Activated CD4-positive, alpha-beta T cell treated with anti-CD3 and anti-CD28 coated beads, Interleukin-2, amount 50 U/mL, for 16 hours (primary cell): ENCODE measurements around the gene SPCS3.
A peak's percentile ranks its signal among the peaks of the same experiment; 100 is the strongest.
"Not testable (repeated sequence)": the region's sequence is repeated elsewhere in the genome, so short reads cannot be mapped to it uniquely, and the experiment has no call there.

Source experiments
- DNase-seq: peaks from one replicate; pipeline ENCODE4 v3.0.0-alpha.2; 2020

The SPCS3 gene

DNA sequence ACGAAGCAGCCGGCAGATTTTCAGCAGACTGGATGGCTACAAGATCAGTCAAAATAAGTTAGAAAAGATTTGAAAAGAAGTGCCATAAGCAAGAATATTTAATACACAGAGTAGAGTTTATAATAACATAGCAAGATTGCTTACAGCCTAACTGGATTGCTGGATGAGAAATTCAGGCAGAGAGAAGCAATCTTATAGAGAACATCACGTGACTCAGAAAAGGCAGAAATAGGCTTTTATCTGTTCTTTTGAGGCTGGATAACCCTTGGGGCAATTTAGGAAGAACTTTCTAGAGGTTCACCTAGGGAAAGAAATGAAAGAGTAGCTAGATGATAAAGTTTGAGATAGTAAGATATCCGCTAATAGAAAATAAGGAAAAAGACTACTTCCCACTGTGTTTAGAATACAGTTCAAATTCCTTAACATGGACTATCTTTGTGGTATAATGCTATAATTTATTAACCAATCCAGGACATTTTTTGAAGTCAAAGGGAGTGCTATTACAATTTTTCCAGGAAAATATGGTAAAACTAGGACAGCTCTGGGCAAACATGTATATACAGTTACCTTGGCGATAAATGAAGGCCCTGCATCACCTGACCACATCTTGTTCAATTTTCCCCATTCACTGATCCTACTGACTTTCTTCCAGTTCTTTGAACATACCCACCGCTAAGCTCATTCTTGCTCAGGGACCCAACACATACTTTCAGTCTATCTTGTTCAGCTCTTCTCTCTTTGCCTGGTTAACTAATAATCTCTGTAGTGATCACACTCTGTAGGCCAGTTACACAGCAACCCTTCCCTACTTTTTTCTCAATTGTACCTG is 12.7 kb upstream of the SPCS3 start:
- DNase-seq, result no peak

- DNase-seq, result no peak
Measured at GRCh38 chr4:176307666-176307930, 12.2 kb upstream of the SPCS3 start.

DNA sequence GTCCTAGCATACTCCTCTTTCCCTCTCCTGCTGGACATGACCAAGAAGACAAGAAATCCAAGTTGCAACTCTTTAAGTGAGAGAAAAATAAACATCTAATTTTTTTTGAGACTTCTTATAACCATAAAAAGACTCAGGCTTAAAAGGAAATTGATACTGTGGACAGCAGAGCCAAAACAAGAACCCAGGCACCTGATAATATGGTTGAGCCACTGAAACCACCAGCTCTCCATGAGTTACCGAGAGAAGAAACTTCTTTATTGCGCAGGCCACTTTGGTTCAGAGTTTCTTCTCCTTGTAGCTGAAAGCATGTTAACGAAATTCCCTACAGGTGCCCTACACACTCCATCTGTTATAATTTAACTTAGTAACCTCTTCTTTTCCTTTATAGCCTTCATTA is 11.3 kb upstream of the SPCS3 start:
- no peak for DNase-seq

GRCh38 chr4:176309046-176309445 is 10.7 kb upstream of the SPCS3 start:
- DNase-seq, result no peak

DNA sequence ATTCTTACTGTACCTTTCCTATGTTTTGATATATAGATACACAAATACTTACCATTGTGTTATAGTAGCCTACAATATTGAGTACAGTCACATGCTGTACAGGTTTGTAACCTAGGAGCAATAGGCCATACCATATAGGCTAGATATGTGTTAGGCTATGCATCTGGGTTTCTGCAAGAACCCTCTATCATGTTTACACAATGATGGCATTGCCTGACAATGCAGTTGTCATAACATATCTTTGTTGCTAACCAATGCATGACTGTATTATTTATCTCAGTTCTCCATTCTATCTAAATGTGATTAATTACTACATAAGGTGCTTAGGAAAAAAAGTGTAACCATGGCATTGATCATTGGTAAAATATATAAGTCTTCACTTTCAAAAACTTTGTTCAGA is 10.0 kb upstream of the SPCS3 start:
- no peak for DNase-seq

DNA sequence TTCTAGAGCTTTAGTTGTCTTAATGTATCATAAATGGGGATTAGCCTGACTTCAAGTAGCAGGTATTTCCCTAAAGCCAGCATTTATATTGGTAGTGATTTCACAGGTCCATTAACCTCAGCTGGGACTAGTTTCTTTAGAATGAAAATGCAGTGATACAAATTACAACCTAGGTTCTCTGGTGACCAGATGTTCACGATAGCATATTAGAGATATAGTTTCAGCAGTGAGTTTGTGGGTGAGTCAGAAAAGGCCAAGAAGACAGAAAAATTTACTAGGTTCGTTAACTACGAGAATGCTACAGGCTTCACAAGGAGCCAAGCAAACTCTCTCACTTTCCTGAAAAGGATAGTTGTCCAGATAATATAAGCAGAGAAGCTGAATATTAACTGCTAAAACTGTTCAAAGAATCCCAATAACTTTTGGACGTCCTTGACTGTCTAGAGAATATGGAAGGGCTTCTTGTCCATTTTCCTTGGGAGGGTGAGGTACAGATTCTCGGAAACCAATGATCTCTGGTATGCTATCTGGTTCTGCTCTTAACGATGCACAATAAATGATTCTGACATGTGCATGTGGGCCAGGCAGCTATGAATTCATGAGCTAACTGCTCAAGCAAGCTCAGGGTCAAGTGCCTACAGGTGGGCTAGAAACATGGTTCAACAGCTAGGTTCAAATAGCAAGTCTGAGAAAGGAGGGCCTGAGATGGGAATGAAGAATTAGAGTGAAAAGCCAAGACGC is 6.0 kb upstream of the SPCS3 start:
- no peak for DNase-seq

DNA sequence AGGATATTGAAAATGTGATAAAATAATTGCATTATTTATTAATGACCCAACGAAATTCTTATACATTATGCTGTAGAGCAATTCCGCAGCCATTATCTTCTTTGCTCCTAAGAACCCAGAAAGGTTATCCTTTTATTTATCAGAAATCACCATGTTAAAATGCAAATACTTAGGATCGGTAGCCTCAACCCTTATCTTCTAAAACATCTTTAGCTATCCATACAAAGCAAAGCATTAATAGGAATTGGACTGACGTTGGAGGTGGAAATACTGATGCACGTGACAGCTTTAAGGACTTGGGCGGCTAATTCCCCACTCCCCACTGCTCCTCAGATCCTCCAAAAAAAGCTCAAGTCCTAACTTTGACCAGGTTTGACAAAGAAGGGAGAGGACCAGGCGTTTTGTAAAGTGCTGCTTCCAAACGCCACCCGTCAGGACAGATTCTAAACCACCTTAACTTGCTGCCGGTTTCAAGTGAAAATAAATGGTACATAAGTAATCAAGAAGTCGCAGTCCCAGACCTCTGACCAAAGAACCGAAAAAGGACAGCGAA is 539 bp upstream of the SPCS3 start:
- DNase-seq, result no peak

GRCh38 chr4:176320340-176320975 is 692 bp downstream of the SPCS3 start:
- peak; percentile 91 for DNase-seq

- DNase-seq, result no peak
Measured at GRCh38 chr4:176320976-176321361, 1.2 kb downstream of the SPCS3 start.

- DNase-seq, result no peak
Measured at GRCh38 chr4:176321589-176321988, 1.8 kb downstream of the SPCS3 start.

DNA sequence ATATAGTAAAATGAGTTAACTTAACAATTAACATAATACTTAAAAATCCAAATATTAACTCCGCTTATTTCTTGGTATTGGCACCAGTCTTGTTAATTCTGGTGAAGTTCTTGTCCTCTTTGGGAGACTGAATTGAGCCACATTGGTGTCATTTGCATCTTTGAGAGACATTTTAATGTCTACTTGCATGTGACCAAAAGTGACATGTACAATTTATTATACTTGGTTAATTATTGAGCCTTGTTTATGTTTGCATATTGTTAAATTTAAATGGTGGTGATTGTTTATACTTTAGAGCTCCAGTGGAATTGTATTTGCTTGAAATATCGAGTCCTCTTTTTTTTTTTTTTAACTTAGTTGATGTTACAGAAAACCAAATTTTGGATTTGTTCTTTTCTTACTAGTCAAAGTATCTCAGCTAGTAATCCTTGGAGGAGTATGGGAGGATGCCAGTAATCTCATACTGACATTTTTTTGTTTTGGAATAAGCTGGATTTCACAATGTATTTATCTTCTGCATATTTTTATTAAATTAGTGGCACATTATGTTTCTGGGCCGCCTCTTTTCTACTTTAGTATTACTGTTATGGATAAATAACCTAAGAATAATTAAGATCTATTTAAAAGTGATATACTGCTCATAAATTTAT is 3.9 kb downstream of the SPCS3 start:
- no peak for DNase-seq

DNA sequence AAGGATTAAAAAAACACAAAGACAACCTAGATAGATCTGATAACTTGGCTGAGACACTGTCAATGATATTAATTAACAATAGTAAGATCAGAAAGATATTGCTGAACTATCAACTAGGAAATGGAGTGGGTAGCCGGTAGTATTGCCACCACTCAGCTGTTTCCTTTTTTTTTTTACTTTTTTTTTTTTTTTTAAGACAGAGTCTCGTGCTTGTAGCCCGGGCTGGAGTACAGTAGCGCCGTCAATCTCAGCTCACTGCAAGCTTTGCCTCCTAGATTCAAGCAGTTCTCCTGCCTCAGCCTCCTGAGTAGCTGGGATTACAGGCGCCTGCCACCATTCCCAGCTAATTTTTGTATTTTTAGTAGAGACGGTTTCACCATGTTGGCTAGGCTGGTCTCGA is 5.1 kb downstream of the SPCS3 start:
- not testable (repeated sequence) for DNase-seq

DNA sequence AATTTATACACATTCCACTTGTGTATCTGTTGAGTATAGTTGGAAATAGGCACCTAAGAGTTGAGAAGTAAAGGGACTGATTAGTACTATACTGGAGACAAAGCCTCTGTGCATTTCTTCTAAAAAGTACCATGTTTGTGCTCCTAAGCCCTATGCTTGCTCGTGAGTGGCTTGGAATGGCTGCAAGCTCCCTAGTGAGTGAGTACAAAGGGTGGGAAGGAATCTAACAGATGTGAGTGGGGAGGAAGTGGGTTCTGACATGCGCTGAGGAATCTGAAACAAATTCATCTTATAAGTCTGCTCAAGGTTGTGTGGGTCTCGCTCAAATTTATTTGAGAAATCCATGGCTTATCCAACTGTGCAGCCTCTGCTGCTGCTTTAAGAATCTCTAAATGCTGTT is 13.3 kb downstream of the SPCS3 start:
- no peak for DNase-seq

- DNase-seq, result no peak
Measured at GRCh38 chr4:176334066-176334465, 14.3 kb downstream of the SPCS3 start.

- no peak for DNase-seq
Measured at GRCh38 chr4:176335421-176335820, 15.7 kb downstream of the SPCS3 start.

DNA sequence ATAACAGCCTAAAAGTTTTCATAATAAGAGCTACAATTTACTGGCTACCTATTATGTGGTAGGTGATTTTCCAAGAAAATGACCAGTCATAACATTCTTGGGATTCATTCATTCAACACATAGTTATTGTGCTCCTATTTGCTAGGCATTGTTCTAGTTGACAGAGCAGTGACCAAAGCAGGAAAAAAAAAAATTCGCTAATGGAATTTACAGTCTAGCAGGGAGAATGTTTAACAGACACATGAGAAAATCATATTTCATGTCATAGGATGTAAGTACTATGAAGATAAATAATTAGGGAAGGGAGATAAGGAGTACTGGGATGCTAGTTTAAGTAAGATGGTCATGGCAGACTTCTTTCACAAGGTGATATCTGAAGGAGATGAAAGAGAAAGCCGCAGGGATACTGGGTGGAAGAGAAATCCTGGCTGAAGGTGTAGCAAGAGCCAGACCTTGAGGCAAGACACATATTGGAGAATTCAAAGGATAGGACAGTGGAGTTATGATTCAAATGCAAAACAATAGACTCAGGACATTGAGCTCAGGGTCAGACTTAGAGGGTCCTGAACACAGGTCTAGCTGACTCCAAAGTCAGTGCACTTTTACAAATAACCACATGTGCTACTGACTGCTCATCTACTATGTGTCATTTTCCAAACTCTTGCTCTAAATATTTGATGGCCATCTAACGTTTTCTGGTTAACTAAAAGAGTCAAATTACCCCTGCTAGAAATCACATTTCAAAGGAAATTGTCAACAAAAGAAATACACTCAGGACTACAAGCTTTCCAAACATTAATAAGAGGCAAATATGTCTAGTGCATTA is 20.4 kb downstream of the SPCS3 start:
- no peak for DNase-seq

DNA sequence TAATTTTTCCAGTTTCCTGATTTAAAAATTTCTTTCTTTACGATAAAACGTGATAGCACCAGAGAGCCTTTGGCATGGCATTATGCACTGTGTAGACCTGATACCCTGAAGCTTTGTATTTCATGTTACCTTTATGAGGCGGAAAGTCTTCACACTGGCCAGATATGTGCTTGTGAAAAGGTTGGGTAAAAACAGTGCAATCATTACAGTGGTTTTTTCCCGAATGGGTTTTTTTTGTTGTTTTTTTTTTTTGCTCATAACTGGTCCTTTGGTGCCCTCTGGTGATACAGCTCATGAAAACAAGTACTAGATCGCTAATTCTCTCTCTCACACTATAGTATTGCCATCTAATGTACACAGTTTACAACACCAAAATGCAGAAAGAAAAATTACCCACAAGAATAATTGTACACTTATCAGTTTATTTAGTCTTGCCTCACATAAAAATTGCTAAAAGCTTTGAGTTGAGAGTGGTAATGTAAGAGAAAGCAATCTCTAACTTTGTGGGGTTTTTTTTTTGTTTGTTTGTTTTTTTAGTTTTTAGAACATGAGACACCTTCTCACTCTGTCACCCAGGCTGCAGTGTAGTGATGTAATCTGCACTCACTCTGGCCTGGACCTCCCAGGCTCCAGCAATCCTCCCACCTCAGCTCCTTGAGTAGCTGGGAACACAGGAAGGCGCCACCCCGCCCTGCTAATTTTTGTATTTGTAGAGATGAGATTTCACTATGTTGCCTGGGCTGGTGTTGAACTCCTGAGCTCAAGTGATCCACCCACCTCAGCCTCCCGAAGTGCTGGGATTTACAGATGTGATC is 21.3 kb downstream of the SPCS3 start:
- DNase-seq, result peak; percentile 19

GRCh38 chr4:176342384-176342783 is 22.6 kb downstream of the SPCS3 start:
- no peak for DNase-seq

- no peak for DNase-seq
Measured at GRCh38 chr4:176343286-176343685, 23.5 kb downstream of the SPCS3 start.

GRCh38 chr4:176345346-176345745 is 25.6 kb downstream of the SPCS3 start:
- not testable (repeated sequence) for DNase-seq

DNA sequence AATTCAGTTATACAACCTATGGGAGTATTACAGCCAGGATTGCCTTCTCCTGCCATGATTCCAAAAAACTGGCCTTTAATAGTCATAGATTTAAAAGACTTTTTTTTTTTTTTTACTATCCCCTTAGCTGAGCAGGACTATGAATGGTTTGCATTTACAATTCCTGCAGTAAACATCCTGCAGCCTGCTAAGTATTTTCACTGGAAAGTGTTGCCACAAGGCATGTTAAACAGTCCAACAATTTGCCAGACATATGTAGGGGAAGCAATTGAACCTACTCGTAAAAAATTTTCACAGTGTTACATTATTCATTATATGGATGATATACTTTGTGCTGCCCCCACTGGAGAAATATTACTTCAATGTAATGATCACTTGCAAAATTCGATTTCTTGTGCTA is 27.1 kb downstream of the SPCS3 start:
- DNase-seq, result not testable (repeated sequence)

- no peak for DNase-seq
Measured at GRCh38 chr4:176350671-176351070, 30.9 kb downstream of the SPCS3 start.
